ENCODE data around the gene ASTN2.

The ASTN2 gene

GRCh38 chr9:117412841-117413240 lies 2.0 kb downstream of the ASTN2 start:
- no peaks in the 10 kb centered on the region for H3F3A ChIP-seq (ENCODE audit: insufficient read depth, low read length)
- no peaks in the 10 kb centered on the region for H4K20me1 ChIP-seq (ENCODE audit: insufficient read depth, low read length)
- H3K9ac ChIP-seq (ENCODE audit: low read length) = no peak overlapping the region
- no peak overlapping the region for H2AFZ ChIP-seq (ENCODE audit: low read length)
- no peaks in the 10 kb centered on the region for H3K9me2 ChIP-seq (ENCODE audit: low read depth, low read length)
- H3K79me2 ChIP-seq (ENCODE audit: insufficient read depth, low read length) = no peaks in the 10 kb centered on the region
- H3K9me3 ChIP-seq (ENCODE audit: low read length) = no peaks in the 10 kb centered on the region
- no peak overlapping the region for H3K4me3 ChIP-seq (ENCODE audit: low read depth, low read length, poor library complexity, severe bottlenecking)
- peaks cover under 1% of the 10 kb centered on the region for H3K4me1 ChIP-seq (ENCODE audit: insufficient read depth, low read length, severe bottlenecking)
- H3K27me3 ChIP-seq (ENCODE audit: insufficient read depth, low read length) = no peaks in the 10 kb centered on the region
- TF ChIP-seq EZH2 (IDR thresholded peaks at IDR 0.05; ENCODE audit: borderline replicate concordance, low read length) = no peak
- no peak for TF ChIP-seq CTCF (IDR thresholded peaks at IDR 0.05; ENCODE audit: low read length)
- no peak overlapping the region for H3K27ac ChIP-seq (ENCODE audit: low read depth, low read length, poor library complexity, severe bottlenecking)
- H3K36me3 ChIP-seq (ENCODE audit: insufficient read depth, low read length) = no peaks in the 10 kb centered on the region
- no peak overlapping the region for H3K4me2 ChIP-seq (ENCODE audit: low read length)

GRCh38 chr9:117412006-117412715 lies 2.7 kb downstream of the ASTN2 start:
- TF ChIP-seq EZH2 (IDR thresholded peaks at IDR 0.05; ENCODE audit: borderline replicate concordance, low read length) = no peak
- no peak for TF ChIP-seq CTCF (IDR thresholded peaks at IDR 0.05; ENCODE audit: low read length)
- Histone ChIP-seq H3K9me2 (ENCODE audit: low read depth, low read length) (no peaks in the 10 kb centered on the region), H3K9me3 (ENCODE audit: low read length) (no peaks in the 10 kb centered on the region), H3K4me1 (ENCODE audit: insufficient read depth, low read length, severe bottlenecking) (peaks cover 6% of the 10 kb centered on the region), H3K79me2 (ENCODE audit: insufficient read depth, low read length) (no peaks in the 10 kb centered on the region), H3K4me3 (ENCODE audit: low read depth, low read length, poor library complexity, severe bottlenecking) (no peak overlapping the region), H3F3A (ENCODE audit: insufficient read depth, low read length) (no peaks in the 10 kb centered on the region), H4K20me1 (ENCODE audit: insufficient read depth, low read length) (no peaks in the 10 kb centered on the region), H3K27ac (ENCODE audit: low read depth, low read length, poor library complexity, severe bottlenecking) (no peak overlapping the region), H3K9ac (ENCODE audit: low read length) (no peak overlapping the region), H3K36me3 (ENCODE audit: insufficient read depth, low read length) (no peaks in the 10 kb centered on the region), H3K4me2 (ENCODE audit: low read length) (no peak overlapping the region), H2AFZ (ENCODE audit: low read length) (no peak overlapping the region), H3K27me3 (ENCODE audit: insufficient read depth, low read length) (no peaks in the 10 kb centered on the region)

- no peaks in the 10 kb centered on the region for H3F3A ChIP-seq (ENCODE audit: insufficient read depth, low read length)
- H3K4me3 ChIP-seq (ENCODE audit: low read depth, low read length, poor library complexity, severe bottlenecking) = no peak overlapping the region
- no peaks in the 10 kb centered on the region for H3K9me3 ChIP-seq (ENCODE audit: low read length)
- H3K79me2 ChIP-seq (ENCODE audit: insufficient read depth, low read length) = no peaks in the 10 kb centered on the region
- no peak overlapping the region for H3K4me2 ChIP-seq (ENCODE audit: low read length)
- peaks cover 6% of the 10 kb centered on the region for H3K4me1 ChIP-seq (ENCODE audit: insufficient read depth, low read length, severe bottlenecking)
- no peak overlapping the region for H3K9ac ChIP-seq (ENCODE audit: low read length)
- no peak overlapping the region for H3K27ac ChIP-seq (ENCODE audit: low read depth, low read length, poor library complexity, severe bottlenecking)
- no peaks in the 10 kb centered on the region for H3K9me2 ChIP-seq (ENCODE audit: low read depth, low read length)
- no peaks in the 10 kb centered on the region for H3K36me3 ChIP-seq (ENCODE audit: insufficient read depth, low read length)
- no peak overlapping the region for H2AFZ ChIP-seq (ENCODE audit: low read length)
- H3K27me3 ChIP-seq (ENCODE audit: insufficient read depth, low read length) = no peaks in the 10 kb centered on the region
- TF ChIP-seq CTCF (IDR thresholded peaks at IDR 0.05; ENCODE audit: low read length) = peak; percentile 81
- no peak for TF ChIP-seq EZH2 (IDR thresholded peaks at IDR 0.05; ENCODE audit: borderline replicate concordance, low read length)
- H4K20me1 ChIP-seq (ENCODE audit: insufficient read depth, low read length) = no peaks in the 10 kb centered on the region
Measured at GRCh38 chr9:117411547-117411946, 3.3 kb downstream of the ASTN2 start.

Data from OCI-LY1 (cell line).